ENCODE data around the gene ACP7.
"Not testable (repeated sequence)": the region's sequence is repeated elsewhere in the genome, so short reads cannot be mapped to it uniquely, and the experiment has no call there.

The ACP7 gene

DNA sequence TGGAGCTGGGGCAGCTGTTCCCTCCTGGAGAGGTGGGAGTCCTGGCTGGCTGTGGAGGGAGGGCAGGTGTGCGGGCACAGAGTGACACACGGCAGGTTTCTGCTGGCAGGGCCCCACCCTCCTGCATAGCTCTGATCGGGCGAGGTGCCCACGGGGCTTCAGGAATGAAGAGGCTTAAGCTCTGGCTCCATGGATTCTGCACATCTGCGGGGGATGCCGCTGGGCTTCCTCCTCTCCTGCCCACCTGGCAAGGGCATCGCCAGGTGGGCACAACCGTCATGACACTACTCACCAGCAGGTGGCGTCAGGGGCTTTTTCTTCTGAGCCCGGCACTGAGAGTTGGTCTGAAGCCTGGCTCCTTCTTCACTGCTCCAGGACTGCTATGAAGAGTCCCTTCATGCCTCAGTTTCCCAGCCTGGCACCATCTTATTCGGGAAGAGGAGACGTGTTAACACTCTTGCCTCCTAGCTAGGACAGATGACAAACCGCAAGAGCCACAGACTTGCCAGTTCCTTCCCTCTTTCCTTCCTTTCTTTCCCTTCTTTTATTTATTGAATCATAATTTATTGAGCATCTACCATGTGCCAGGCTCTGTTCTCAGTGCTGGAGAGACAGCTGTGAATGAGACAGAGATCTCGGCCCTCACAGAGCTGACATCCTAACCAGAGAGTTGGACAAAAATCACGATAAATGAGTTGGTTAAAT lies 26.2 kb downstream of the ACP7 start:
- peak; percentile 76 for DNase-seq

- DNase-seq: peak; percentile 54
Observed at GRCh38 chr19:39111593-39112199, 27.5 kb downstream of the ACP7 start.

- no peak for DNase-seq
Observed at GRCh38 chr19:39112338-39112890, 28.2 kb downstream of the ACP7 start.

- no peak for DNase-seq
Observed at GRCh38 chr19:39113199-39113598, 29.0 kb downstream of the ACP7 start.

DNA sequence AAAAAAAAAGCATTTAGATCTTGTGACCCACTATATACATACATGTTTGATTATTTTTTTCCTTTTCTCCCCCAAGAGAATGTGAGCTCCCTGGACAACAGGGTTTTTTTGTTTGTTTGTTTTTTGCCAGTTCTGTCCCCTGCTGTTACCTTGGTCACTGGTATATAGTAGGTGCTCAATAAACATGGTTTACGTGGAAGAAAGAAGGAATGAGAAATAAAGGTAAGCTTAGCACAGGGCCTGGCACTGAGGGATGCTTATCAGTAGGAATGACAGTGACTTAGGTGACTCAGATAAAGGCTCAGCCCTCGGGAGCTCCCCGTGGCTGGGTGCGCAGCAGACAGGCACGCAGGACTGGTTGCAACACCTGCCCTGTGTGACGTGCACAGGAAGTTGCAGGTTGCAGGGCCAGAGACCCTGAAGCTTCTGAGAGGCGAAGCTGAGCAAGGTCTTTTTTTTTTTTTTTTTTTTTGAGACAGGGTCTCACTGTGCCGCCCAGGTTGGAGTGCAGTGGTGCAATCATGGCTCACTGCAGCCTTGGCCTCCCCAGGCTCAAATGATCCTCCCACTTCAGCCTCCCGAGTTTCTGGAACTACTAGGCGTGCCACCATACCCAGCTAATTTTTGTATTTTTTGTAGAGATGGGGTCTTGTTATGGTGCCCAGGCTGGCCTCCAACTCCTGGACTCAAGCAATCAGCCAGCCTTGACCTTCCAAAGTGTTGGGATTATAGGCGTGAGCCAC lies 31.1 kb downstream of the ACP7 start:
- DNase-seq: no peak

DNA sequence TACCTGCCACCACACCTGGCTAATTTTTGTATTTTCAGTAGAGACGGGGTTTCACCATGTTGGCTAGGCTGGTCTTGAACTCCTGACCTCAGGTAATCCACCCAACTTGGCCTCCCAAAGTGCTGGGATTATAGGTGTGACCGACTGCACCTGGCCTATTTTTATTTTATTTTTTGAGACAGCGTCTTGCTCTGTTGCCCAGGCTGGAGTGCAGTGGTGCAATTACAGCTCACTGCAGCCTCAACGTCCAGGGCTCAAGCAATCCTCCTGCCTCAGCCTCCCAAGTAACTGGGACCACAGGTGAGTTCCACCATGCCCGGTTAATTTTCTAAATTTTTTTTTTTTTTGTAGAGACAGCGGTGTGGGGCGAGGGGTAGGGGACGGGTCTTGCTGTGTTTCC lies 32.9 kb downstream of the ACP7 start:
- not testable (repeated sequence) for DNase-seq

- DNase-seq: no peak
Observed at GRCh38 chr19:39119830-39120229, 35.7 kb downstream of the ACP7 start.

- no peak for DNase-seq
Observed at GRCh38 chr19:39122934-39123731, 39.0 kb downstream of the ACP7 start.

GRCh38 chr19:39124136-39124764 lies 40.1 kb downstream of the ACP7 start:
- DNase-seq: no peak

DNA sequence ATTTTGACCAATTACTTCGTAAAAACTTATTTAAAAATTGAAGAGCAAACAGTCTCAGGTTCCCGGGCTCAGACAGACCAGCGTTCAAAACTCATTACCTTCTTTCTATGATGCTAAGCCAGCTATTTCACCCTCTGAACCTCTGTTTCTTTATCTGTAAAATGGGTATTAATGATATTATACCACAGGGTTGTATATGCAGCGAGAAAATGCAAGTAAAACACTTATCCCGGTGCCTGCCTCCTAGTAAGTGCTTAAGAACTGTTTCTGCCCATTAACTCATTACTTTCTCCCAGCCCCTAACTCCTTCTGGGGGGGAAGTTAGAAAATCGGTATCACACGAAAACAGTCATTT lies 41.0 kb downstream of the ACP7 start:
- DNase-seq: no peak

GRCh38 chr19:39125554-39126311 lies 41.6 kb downstream of the ACP7 start, which contains the start of gene PAK4:
Gene PAK4 (plus strand): TSS chr19:39125786. CDS start chr19:39169554, 43,768 bp downstream.
- DNase-seq: peak; percentile 99

GRCh38 chr19:39126312-39127187 lies 42.4 kb downstream of the ACP7 start:
- DNase-seq: peak; percentile 78

GRCh38 chr19:39127812-39128515 lies 43.8 kb downstream of the ACP7 start:
- peak; percentile 48 for DNase-seq

DNA sequence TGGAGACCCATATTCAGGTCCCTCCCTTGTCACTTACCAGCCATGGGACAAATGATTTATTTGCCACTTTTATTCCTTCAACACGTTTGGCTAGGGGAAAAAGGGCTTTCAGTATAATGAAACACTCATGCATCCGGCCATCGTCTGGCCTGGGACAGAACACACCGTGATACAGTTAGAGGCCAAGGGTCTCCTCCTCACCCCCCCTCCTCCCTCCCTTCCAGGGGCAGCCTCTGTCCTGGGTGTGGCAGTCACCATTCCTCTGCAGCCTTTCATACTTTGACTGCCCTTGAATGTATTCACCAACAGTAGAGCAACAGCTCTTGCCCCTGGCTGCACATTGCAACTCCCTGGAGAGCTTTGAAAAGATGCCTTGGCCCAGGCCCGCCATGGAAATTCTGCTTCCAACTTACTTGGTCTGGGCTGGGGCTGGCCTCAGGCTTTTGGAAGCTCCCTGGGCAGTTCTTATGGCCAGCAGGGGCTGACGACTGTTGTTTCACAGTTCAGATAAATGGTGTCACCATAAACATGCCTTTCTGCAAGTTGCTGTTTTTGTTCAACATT lies 44.4 kb downstream of the ACP7 start:
- DNase-seq: no peak

DNA sequence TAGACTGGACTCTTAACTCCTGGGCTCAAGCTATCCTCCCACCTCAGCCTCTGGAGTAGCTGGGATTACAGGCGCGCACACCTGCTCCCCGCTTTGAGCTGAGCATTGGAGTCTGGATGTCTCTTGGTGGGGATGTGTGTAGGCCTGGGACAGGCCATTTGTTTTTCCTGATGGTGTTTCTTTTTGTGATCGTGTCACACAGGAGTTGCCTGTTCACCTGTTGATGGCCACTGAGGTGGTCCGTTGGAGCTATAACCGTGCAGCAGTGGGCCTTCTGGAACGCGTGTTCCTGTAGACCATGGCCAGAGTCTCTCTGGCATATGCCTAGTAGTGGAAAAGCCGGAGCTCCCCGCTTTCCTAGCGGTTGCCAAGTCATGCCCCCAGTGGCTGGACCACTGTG lies 44.9 kb downstream of the ACP7 start:
- no peak for DNase-seq

- DNase-seq: no peak
Observed at GRCh38 chr19:39130337-39131254, 46.4 kb downstream of the ACP7 start.

DNA sequence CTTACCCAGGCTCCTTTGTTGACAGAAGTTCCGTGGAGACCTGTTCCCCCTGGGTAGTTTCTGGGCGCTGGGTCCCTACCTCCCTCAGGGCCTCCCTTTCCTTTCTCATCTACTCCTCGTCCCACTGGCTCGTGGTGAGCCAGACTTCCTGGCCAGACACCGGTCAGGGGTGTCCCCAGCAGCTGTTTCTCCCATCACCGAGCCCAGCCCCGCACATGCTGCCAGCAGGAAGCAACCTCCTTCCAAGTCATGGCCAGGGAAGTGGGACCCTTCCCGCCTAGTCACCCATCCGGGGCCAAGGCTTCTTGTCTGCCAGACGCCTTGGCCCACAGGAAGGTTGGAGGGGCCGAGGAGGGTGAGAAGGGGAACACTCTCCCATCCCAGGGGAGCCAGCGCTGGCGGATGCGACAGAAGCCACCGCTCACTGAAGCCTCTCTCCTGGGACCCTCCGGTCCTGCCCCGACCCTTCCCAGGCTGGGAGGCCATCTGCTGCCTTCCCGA lies 47.1 kb downstream of the ACP7 start:
- DNase-seq: no peak

DNA sequence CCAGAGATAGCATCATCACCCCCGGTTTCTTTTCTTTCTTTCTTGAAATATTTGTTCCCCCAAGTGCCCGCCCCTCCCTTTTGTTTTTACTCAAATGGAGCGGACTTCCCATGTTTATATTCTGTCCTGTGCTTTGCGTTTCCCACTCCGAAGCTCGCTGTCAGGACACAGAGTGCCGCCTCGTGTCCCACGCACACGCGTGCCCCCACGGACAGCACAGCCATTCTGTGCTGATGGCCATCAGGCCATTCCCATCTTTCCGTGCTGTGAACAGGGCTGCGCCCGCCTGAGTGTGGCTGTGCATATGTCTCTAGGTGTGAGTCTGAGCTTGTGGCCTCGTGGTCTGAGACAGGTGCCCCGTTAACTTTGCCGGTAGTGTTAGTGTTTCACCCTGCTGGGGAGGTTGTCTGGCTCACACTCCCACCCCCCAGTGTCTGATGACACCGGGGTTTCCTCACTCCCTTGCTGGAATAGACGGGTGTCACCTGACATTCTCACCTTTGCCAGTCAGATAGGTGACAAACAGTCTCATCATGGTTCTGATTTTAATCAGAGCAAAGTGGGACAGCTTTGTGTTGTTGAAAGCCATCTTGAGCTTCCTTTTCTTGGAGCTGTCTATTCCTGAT lies 48.3 kb downstream of the ACP7 start:
- no peak for DNase-seq

Measured in NCI-H69 (cell line).